Urinary bladder (tissue), 4 donors: Measurements from ENCODE around the gene MPPED1. TPM values are rescaled to one million over a fixed set of nuclear protein-coding genes. Genes with fewer than 3 reads are reported as not detected.

Experiments used
- DNase-seq: peaks from one replicate; pipeline ENCODE4 v3.0.0-alpha.2; 2015; ENCODE audit errors: extremely low spot score
- H3K27ac ChIP-seq: one replicate; pipeline ENCODE4 v1.5.1; 2013; ENCODE audit warnings: low read depth, mild to moderate bottlenecking, moderate library complexity
- H3K36me3 ChIP-seq: one replicate; pipeline ENCODE4 v1.6.1; 2013; ENCODE audit warnings: mild to moderate bottlenecking, moderate library complexity; ENCODE audit not compliant: insufficient read depth
- H3K4me1 ChIP-seq: one replicate; pipeline ENCODE4 v1.6.1; 2013; ENCODE audit warnings: mild to moderate bottlenecking, moderate library complexity; ENCODE audit not compliant: insufficient read depth
- H3K4me3 ChIP-seq: one replicate; pipeline ENCODE4 v1.5.1; 2013; ENCODE audit warnings: low read depth, low read length
- WGBS: extraction: QIAGEN DNeasy Blood & Tissue Kit; methylation state at CpG from one replicate; pipeline ENCODE4 v1.1.7; 2013; 5-methylcytosine and 5-hydroxymethylcytosine counted together
- polyA plus RNA-seq: library from polyadenylated mRNA; stranded (reverse); fragments of 200-250 nt; gene quantifications from one replicate; pipeline ENCODE4 v1.2.3, GENCODE V29; 2013
- total RNA-seq: library from RNA; depleted of rRNA; stranded (reverse); fragments of >200 nt; gene quantifications from one replicate; pipeline ENCODE4 v1.2.3, GENCODE V29; 2014
- donor health status: healthy with polysubstance abuse.
- donor health status: healthy.

MPPED1 gene
- total and polyA plus RNA-seq, 2 donors, result 0.23 to 1.7 TPM

GRCh38 chr22:43526946-43527345, 115.1 kb downstream of the MPPED1 start:
- Histone ChIP-seq H3K27ac (no peak overlapping the region), H3K4me1 (no peaks in the 10 kb centered on the region), H3K4me3 (no peak overlapping the region), H3K36me3 (no peaks in the 10 kb centered on the region)
- no peak for DNase-seq
- 81% methylated on average over 5 of the region's 5 CpGs for WGBS

GRCh38 chr22:43528601-43529360, 117.0 kb downstream of the MPPED1 start:
- no peak overlapping the region for H3K4me3 ChIP-seq
- H3K4me1 ChIP-seq, result no peaks in the 10 kb centered on the region
- H3K27ac ChIP-seq, result no peak overlapping the region
- DNase-seq, result no peak
- 63% methylated on average over 12 of the region's 12 CpGs for WGBS
- no peaks in the 10 kb centered on the region for H3K36me3 ChIP-seq

GRCh38 chr22:43529461-43529860, 117.6 kb downstream of the MPPED1 start:
- Histone ChIP-seq H3K4me1 (no peaks in the 10 kb centered on the region), H3K4me3 (no peak overlapping the region), H3K36me3 (no peaks in the 10 kb centered on the region), H3K27ac (no peak overlapping the region)
- 92% methylated on average over 2 of the region's 2 CpGs for WGBS
- DNase-seq, result no peak

GRCh38 chr22:43529934-43530333, 118.1 kb downstream of the MPPED1 start:
- no peak overlapping the region for H3K27ac ChIP-seq
- no peaks in the 10 kb centered on the region for H3K36me3 ChIP-seq
- no peak overlapping the region for H3K4me3 ChIP-seq
- no peaks in the 10 kb centered on the region for H3K4me1 ChIP-seq
- WGBS, result 86% methylated on average over 9 of the region's 9 CpGs
- no peak for DNase-seq

GRCh38 chr22:43530349-43531201, 118.8 kb downstream of the MPPED1 start:
- H3K4me1 ChIP-seq, result no peaks in the 10 kb centered on the region
- H3K4me3 ChIP-seq, result no peak overlapping the region
- H3K36me3 ChIP-seq, result no peaks in the 10 kb centered on the region
- no peak for DNase-seq
- 84% methylated on average over 34 of the region's 34 CpGs for WGBS
- H3K27ac ChIP-seq, result no peak overlapping the region

GRCh38 chr22:43531651-43532050, 119.8 kb downstream of the MPPED1 start:
- Histone ChIP-seq H3K27ac (no peak overlapping the region), H3K4me3 (no peak overlapping the region), H3K36me3 (no peaks in the 10 kb centered on the region), H3K4me1 (no peaks in the 10 kb centered on the region)
- WGBS, result 68% methylated on average over 4 of the region's 4 CpGs
- no peak for DNase-seq

GRCh38 chr22:43532301-43533155, 120.7 kb downstream of the MPPED1 start:
- Histone ChIP-seq H3K27ac (no peak overlapping the region), H3K4me1 (no peaks in the 10 kb centered on the region), H3K4me3 (no peak overlapping the region), H3K36me3 (no peaks in the 10 kb centered on the region)
- 84% methylated on average over 17 of the region's 17 CpGs for WGBS
- no peak for DNase-seq

GRCh38 chr22:43533156-43533530, 121.3 kb downstream of the MPPED1 start:
- no peaks in the 10 kb centered on the region for H3K36me3 ChIP-seq
- H3K4me3 ChIP-seq, result no peak overlapping the region
- H3K27ac ChIP-seq, result no peak overlapping the region
- no peak for DNase-seq
- no peaks in the 10 kb centered on the region for H3K4me1 ChIP-seq
- 84% methylated on average over 3 of the region's 3 CpGs for WGBS

GRCh38 chr22:43533656-43534428, 122.0 kb downstream of the MPPED1 start:
- 91% methylated on average over 10 of the region's 10 CpGs for WGBS
- Histone ChIP-seq H3K4me1 (no peaks in the 10 kb centered on the region), H3K36me3 (no peaks in the 10 kb centered on the region), H3K27ac (no peak overlapping the region), H3K4me3 (no peak overlapping the region)
- DNase-seq, result no peak

- no peak overlapping the region for H3K27ac ChIP-seq
- no peak overlapping the region for H3K4me3 ChIP-seq
- DNase-seq, result no peak
- 83% methylated on average over 6 of the region's 6 CpGs for WGBS
- H3K36me3 ChIP-seq, result no peaks in the 10 kb centered on the region
- H3K4me1 ChIP-seq, result no peaks in the 10 kb centered on the region
Observed at GRCh38 chr22:43534916-43535315, 123.1 kb downstream of the MPPED1 start.

- Histone ChIP-seq H3K4me1 (no peaks in the 10 kb centered on the region), H3K36me3 (no peaks in the 10 kb centered on the region), H3K27ac (no peak overlapping the region), H3K4me3 (no peak overlapping the region)
- DNase-seq, result no peak
- 65% methylated on average over 7 of the region's 7 CpGs for WGBS
Observed at GRCh38 chr22:43535336-43535735, 123.5 kb downstream of the MPPED1 start.

- no peak for DNase-seq
- WGBS, result 65% methylated on average over 5 of the region's 5 CpGs
Observed at GRCh38 chr22:43535741-43536140, 123.9 kb downstream of the MPPED1 start.

More at GRCh38 chr22:43535741-43536140, 123.9 kb downstream of the MPPED1 start:
- no peak overlapping the region for H3K4me3 ChIP-seq
- H3K4me1 ChIP-seq, result no peaks in the 10 kb centered on the region
- H3K36me3 ChIP-seq, result no peaks in the 10 kb centered on the region
- no peak overlapping the region for H3K27ac ChIP-seq
